GM18508 (cell line): ENCODE results near the gene IL12RB2.
A peak's percentile ranks its signal among the peaks of the same experiment; 100 is the strongest.

ENCODE experiments used
- ATAC-seq: cut with Tn5 transposase; IDR thresholded peaks from one replicate; pipeline ENCODE4 v1.9.1; 2021; ENCODE audit warnings: moderate number of reproducible peaks; ENCODE audit not compliant: insufficient read depth, unreplicated experiment

Gene IL12RB2

DNA sequence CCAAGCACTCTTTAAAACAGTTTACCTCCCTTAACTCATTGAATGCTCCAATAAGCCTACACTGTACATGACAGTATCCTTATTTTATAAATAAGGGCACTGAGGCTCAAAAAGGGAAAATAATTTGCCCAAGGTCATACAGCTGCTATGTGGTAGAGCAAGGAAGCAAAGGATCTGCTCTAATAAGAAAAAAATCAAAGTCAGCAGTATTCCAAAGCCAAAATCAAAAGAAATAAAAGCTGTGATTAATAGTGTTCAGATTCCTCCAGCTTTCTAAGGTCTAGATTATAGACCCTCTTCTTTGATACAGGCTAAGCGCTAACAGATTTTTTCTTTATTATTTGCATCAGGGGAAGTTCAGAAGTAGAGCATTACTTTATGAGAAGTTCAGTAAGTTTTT, 39.3 kb downstream of the IL12RB2 start:
- ATAC-seq, result no peak

DNA sequence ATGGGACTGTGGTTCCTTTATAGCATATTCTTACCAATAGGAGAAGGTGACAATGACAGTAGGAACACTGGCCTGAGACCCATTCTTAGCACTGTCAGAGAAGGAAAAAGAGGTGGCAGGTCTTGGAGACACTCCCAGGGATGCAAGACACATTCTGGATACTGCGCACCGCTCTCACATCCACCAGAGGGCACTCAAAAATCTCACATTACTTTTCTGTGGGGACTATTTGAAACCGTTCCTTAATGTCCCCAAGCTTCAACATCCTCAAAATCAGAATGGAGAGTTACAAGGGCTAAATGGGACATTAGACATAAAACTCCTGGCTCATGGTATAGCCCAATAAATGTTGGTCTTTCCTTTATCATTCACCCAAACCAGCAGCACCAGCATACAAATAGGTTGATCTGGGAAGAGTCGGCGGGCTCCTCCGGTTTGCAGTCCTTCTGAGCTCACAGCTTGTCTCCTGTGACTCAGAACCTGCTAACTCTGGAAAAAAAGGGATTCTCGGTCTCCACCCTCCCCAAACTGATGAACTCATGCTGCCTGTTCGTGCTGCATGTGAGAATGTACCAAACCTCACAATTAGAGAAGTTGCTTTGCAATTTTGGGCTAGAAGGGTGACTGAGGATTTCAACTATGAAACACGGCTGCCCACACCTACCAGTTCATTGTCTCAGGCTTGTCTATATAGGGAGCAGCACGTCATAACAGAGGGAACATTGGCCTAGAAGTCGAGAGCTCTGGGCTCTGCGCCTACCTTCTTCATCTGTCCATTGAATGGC, 40.2 kb downstream of the IL12RB2 start:
- no peak for ATAC-seq

DNA sequence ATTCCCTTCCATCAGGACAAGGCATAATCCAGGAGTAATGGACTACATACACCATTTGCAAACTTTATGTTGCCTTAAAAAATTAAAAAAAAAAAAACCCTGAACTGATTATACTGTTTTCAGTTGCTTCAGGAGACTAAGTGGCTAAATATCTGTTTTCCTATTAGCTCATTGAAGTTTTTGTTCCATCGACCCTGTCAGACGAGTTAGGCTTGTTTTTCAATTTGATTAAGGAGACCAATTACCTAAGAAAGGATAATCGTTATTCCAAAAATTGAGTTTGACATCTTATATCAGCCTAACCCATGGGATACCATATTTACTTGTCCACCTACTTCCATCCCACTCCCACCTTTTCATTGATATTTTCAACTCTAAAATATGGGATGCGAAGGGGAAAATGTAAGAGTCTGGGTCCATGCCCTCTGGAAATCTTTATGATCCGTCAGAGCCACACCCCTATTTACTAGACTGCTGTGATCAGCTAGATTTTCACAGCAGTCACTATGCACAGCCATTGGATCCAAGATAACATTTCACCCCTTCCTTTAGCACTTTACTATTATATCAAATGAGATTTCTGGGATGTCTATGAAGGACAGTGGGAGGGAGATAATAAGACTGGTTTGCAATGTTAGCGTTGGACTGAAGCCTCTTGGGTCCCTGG, 41.0 kb downstream of the IL12RB2 start:
- ATAC-seq, result no peak

DNA sequence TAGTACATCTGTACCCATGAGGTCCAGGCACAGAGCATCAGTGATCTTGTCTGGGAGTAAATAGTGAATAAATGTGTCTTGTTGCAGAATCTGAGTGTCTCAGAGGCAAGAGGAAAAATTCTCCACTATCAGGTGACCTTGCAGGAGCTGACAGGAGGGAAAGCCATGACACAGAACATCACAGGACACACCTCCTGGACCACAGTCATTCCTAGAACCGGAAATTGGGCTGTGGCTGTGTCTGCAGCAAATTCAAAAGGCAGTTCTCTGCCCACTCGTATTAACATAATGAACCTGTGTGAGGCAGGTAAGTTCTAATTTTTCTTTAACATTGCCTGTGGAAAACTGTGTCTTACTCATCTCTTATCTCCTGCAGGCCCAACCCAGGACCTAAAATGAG, 43.1 kb downstream of the IL12RB2 start:
- peak; percentile 88 for ATAC-seq

DNA sequence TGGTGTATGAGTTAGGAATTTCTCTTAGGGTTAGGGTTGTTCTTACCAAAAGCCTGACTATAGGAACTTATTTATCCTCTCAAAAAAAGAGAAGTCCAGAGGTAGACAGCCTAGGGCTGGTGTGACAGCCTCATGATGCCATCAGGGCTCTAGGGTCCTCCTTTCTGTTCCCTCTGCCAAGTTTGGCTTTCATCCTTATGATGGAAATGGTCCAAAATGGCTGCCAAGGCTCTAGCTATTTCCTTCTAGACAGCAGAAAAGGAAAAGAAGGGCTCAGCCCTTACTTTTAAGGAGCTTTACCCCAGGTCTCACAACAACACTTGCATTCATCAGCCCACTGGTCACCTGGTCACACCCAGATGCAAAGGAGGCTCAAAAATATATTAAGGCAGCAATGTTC, 44.5 kb downstream of the IL12RB2 start:
- ATAC-seq, result no peak

DNA sequence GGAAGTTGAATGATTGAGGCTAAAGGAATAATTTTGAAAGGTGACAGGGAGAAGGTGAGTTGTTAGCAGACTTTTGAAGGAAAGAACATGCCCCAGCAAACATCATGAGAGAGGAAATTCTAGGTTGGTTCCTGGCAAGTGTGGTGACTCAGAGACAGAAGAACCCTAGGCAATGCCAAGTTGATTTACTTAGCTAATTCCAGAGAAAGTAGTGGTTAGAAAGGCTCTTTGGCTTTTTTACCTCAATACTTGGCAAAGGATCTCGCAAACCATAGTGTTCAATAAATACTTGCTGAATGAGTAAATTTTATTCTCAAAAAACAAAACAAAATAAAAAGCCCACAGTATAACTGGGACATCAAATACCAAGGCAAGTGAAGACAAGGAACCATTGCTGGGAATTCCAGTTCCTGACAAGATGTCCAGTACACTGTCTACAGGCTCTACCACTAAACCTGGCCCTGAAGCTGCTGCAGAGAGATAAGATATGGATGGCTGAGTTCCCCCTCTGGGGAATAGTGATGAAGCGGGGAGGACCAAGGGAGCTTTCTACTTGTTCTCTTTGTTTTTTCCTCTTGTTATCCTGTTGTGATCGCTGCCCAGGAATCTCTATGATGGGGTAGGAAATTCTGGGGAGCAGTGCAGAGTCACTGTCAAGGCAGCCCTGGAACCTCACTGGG, 48.2 kb downstream of the IL12RB2 start:
- ATAC-seq, result no peak

DNA sequence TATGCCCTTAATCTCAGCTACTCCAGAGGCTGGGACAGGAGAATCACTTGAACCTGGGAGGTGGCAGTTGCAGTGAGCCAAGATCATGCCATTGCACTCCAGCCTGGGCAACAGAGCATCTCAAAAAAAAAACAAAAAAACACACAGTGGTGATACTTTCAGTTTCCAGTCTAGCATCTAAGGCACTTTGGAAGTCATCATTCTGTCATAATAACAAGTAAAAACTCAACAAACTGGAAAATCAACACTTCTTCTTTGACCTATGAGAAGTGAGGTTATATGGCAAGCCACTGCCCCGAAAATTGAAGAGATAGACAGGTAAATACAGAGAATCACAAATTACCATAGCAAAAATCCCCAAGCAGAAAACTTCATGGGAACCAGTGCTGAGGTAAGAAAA, 51.9 kb downstream of the IL12RB2 start:
- ATAC-seq, result no peak

DNA sequence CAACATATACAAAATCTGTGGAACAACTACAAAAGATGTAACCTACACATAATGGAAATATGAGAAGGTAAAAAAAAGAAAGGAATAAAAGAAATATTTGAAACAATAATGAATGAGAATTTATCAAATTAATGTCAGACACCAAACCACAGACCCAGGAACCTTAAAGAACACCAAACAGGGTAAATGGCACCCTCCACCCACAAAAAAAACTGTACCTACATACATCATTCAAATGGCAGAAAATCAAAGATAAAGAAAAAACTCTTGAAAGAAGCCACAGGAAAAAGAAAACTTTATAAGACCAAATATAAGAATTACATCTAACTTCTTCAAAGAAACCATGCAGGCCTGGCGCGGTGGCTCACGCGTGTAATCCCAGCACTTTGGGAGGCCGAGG, 54.0 kb downstream of the IL12RB2 start:
- ATAC-seq, result no peak

DNA sequence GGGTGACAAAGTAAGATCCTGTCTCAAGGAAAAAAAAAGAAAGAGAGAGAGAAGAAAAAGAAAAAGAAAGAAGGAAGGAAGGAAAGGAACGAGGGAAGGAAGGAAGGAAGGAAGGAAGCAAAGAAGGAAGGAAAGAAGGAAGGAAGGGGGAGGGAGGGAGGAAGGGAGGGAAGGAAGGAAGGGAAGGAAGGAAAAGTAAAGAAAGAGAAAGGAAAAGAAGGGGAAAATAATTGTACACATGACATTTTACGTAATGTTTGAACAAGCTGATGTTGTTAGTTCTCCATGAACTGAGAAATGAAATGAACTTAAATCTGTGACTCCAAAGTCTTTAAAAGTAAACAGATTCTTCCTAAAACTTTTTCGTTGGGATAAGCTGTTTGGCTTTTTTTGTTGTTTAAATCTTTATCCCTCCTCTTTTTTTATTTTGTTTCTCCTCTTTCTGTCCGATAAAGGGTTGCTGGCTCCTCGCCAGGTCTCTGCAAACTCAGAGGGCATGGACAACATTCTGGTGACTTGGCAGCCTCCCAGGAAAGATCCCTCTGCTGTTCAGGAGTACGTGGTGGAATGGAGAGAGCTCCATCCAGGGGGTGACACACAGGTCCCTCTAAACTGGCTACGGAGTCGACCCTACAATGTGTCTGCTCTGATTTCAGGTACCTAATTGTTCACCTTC, 59.8 kb downstream of the IL12RB2 start:
- no peak for ATAC-seq

DNA sequence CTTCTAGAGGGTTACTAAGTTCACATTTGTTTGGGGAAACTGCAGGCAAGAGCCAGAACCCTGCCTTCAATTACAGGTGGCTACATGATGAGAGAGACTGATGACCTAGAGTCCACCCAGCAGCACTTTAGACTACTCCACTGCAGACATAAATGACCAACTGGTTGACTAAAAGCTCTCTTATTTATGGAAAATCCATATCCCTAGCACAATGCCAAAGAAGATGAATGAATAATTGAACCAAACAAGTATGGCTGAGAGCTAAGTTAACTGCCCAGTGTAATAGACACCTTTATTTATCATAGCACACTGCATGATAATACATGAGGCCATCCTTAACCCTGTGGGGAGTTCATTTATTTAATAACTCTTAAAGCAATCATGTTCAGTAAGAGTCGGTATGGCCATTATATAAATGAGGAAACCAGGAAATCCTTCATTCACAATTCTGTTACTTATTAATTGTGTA, 60.4 kb downstream of the IL12RB2 start:
- ATAC-seq, result no peak

DNA sequence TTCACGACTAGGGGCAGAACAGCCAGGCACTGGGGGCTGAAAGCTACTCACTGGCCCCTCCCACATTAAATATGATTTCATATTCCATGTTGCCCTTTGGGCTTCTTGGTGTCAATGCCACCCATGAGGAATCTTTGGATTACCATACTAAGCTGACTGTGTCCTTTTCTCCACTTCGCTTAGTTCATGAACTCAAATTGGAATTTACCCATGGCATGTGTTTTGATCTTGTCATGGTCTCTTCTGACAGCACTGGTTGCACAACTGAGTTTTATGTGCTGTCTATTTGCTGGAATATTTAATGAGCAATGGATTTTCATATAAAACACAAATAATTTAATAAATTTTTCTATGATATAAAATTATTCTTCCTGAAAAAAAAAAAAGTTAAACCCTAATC, 63.4 kb downstream of the IL12RB2 start:
- no peak for ATAC-seq

DNA sequence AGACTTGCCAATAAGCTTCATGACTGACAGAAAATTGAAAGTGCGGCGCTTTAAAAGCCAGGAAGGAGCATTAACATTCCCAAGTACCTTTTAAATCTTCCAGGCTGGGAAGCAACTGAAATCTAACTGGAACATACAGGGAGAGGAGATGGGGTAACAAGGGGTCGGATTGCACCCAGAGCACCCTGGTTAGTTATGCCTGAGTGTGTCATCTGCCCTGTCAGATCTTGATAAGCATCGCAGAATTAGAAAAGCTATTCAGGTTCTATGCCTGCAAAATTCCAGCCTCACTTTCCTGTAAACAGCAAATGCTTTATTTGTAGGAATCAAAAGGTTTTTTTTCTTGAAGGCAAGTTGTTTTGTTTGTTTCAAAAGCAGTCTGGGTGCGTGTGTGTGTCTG, 64.0 kb downstream of the IL12RB2 start:
- no peak for ATAC-seq

DNA sequence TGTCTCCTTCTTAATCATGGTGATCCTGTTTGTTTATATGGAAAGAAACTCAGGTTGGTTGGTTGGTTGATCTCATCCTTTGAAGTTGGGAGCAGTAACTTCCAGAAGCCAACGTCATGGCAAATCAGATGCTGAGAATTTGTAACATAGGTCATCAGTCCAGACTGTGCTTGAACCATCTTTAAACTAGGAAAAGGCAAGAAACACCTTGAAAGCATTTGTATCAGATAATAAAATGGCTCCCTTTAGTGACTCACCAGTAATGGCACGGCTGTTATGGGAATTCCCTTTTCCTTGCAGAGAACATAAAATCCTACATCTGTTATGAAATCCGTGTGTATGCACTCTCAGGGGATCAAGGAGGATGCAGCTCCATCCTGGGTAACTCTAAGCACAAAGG, 64.5 kb downstream of the IL12RB2 start:
- no peak for ATAC-seq

DNA sequence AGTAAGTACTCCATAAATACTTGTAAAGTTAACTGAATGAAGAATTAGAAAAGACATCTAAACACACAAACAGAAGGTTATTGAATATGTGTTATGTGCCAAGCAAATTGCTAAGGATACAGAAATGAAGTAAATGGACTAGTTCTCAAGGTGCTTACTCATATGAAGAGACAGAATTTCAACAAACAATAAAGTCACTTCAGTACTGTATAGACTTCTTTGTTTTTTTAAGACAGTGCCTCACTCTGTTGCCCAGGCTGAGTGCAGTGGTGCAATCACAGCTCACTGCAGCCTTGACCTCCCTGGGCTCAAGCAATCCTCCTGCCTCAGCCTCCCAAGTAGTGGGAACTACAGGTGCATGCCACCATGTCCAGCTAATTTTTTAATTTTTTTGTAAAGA, 65.2 kb downstream of the IL12RB2 start:
- ATAC-seq, result no peak

DNA sequence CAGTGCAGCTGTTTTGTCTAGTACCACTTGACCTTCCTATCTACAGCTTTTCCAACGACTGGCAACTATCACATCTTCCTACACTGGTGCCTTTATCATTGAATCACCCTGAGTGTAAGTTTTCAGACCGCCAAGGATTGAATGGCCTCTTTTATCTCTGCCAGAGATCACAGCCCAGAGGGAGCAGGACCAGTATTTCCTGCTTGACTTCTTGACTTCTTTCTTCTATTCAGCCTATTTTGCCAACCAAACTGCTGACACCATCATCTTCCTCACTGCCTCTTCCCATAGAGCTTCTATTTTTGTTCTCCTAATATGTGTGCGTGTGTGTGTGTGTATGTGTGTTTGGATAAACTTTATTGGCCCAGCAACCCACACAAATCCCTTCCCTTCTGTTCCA, 68.7 kb downstream of the IL12RB2 start:
- ATAC-seq, result no peak

DNA sequence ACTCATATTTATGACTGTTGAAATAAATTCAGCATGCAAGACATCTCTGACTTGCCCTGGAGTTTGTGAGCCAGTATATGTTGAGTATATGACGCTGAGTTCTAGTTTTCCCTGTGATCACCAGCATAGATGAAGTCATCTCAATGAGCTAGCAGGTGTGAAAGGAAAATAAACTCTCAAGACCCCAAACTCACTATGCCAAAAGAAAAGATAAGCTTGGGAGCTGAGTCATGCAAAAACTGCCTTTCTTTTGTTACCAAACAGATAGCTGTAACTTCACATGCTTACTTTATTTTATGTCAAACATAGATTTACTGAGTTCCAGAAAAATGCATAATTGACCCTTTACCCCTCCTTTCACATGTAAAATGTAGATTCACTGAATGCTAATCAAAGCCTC, 69.6 kb downstream of the IL12RB2 start:
- ATAC-seq, result no peak

DNA sequence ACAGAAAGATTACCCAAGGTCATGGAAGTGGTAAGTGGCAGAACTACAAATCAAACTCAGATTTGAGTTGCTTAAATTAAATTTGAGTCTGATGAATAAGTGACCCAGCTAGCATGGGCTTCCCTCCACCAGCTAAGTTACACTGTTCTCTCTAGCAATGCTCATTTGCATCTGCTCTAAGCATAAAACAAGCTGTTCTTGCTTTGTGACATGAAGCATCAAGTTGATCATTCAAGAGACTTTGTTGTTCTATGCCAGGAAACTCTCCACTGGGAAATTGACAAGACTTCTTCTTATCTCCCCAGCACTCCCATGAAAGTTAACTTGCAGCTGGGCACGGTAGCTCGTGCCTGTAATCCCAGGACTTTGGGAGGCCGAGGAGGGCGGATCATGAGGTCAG, 73.5 kb downstream of the IL12RB2 start:
- no peak for ATAC-seq

DNA sequence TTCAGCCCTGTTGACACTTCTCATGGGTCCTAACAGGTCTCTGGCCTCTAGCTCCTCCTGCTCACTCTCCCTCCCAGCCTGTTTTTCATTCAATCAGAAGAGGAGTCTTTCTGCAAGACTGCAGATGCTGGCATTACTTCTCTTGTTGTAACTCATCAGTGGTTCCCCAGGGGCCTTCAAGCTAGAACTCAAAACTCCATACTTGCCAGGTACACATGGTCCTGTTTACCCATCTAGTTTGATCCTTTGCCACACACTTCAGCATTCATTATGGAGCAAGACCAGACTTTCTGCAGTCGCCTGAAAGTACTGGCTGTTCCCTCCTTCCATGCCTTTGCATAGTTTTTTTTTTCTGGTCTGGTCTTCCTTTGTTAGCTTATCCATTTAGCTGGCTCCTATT, 74.6 kb downstream of the IL12RB2 start:
- no peak for ATAC-seq

DNA sequence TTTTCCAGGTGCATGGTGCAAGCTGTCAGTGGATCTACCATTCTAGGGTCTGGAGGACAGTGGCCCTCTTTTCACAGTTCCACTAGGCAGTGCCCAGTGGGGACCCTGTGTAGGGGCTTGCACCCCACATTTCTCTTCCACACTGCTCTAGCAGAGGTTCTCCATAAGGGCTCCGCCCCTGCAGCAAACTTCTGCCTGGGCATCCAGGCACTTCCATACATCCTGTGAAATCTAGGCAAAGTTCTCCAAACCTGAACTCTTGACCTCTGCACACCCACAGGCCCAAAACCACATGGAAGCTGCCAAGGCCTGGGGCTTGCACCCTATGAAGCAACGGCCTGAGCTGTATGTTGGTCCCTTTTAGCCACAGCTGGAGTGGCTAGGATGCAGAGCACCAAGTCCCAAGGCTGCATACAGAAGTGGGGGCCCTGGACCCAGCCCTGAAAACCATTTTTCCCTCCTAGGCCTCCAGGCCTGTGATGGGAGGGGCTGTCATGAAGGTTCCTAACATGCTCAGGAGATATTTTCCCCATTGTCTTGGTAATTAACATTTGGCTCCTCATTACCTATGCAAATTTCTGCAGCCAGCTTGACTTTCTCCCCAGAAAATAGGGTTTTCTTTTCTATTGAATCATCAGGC, 76.4 kb downstream of the IL12RB2 start:
- ATAC-seq, result no peak
